Mesendoderm (in vitro differentiated cells): Measurements from ENCODE around the gene GNGT2.

Experiments
- DNase-seq: peaks from one replicate; pipeline ENCODE4 v3.0.0; 2013
- H2AK5ac ChIP-seq: 2 replicates; pipeline ENCODE4 v1.6.1; 2013; ENCODE audit warnings: low read length, inconsistent platforms
- H2BK120ac ChIP-seq: 2 replicates; pipeline ENCODE4 v1.6.1; 2013; ENCODE audit warnings: low read depth, mild to moderate bottlenecking, low read length, moderate library complexity, mixed read lengths
- H2BK15ac ChIP-seq: replicated peaks from 2 replicates; pipeline ENCODE4 v1.6.1; 2013; ENCODE audit warnings: low read depth, mild to moderate bottlenecking, moderate library complexity
- H2BK5ac ChIP-seq: 2 replicates; pipeline ENCODE4 v1.6.1; 2013; ENCODE audit warnings: low read length, inconsistent platforms
- H3K18ac ChIP-seq: 2 replicates; pipeline ENCODE4 v1.6.1; 2013; ENCODE audit warnings: mild to moderate bottlenecking, low read length, mixed read lengths
- H3K23ac ChIP-seq: one replicate; pipeline ENCODE4 v1.6.1; 2013; ENCODE audit warnings: low read length
- H3K27ac ChIP-seq: 2 replicates; pipeline ENCODE4 v1.5.1; 2013; ENCODE audit warnings: low read depth, mild to moderate bottlenecking, inconsistent platforms, low read length, moderate library complexity
- H3K27me3 ChIP-seq: 2 replicates; pipeline ENCODE4 v1.6.1; 2013; ENCODE audit warnings: low read length, control low read depth, mild to moderate bottlenecking, inconsistent platforms; ENCODE audit not compliant: insufficient read depth, poor library complexity
- H3K36me3 ChIP-seq: 2 replicates; pipeline ENCODE4 v1.6.1; 2013; ENCODE audit warnings: low read length, inconsistent platforms; ENCODE audit not compliant: control insufficient read depth, insufficient read depth
- H3K4ac ChIP-seq: one replicate; pipeline ENCODE4 v1.6.1; 2013; ENCODE audit warnings: low read depth, mild to moderate bottlenecking, low read length, moderate library complexity
- H3K4me1 ChIP-seq: 2 replicates; pipeline ENCODE4 v1.6.1; 2013; ENCODE audit warnings: low read depth, low read length, inconsistent platforms; ENCODE audit not compliant: control insufficient read depth
- H3K4me2 ChIP-seq: 2 replicates; pipeline ENCODE4 v1.6.1; 2013; ENCODE audit warnings: low read length
- H3K4me3 ChIP-seq: 2 replicates; pipeline ENCODE4 v1.5.1; 2013; ENCODE audit warnings: mild to moderate bottlenecking, low read length
- H3K56ac ChIP-seq: one replicate; pipeline ENCODE4 v1.6.1; 2013; ENCODE audit warnings: low read length
- H3K79me1 ChIP-seq: 2 replicates; pipeline ENCODE4 v1.6.1; 2013; ENCODE audit warnings: low read length, inconsistent platforms
- H3K79me2 ChIP-seq: 2 replicates; pipeline ENCODE4 v1.6.1; 2013; ENCODE audit warnings: mild to moderate bottlenecking, low read length; ENCODE audit not compliant: control insufficient read depth, insufficient read depth
- H3K9ac ChIP-seq: 2 replicates; pipeline ENCODE4 v1.6.1; 2013; ENCODE audit warnings: low read length, inconsistent platforms
- H4K5ac ChIP-seq: one replicate; pipeline ENCODE4 v1.6.1; 2013; ENCODE audit warnings: low read length
- H4K8ac ChIP-seq: one replicate; pipeline ENCODE4 v1.6.1; 2013; ENCODE audit warnings: low read depth, mild to moderate bottlenecking, control low read depth, low read length, moderate library complexity
- WGBS: extraction: QIAGEN DNeasy Blood & Tissue Kit; methylation state at CpG from one replicate; pipeline ENCODE4 v1.1.7; 2013; ENCODE audit warnings: low lambda C conversion rate, missing lambda C conversion rate; ENCODE audit not compliant: insufficient coverage; ENCODE audit errors: extremely low coverage; 5-methylcytosine and 5-hydroxymethylcytosine counted together

The GNGT2 gene

GRCh38 chr17:49195751-49196150 lies 14.6 kb downstream of the GNGT2 start:
- H3K4ac ChIP-seq: no peak overlapping the region
- no peaks in the 10 kb centered on the region for H3K79me2 ChIP-seq
- H3K4me1 ChIP-seq: no peaks in the 10 kb centered on the region
- H4K8ac ChIP-seq: no peak overlapping the region
- H3K4me3 ChIP-seq: no peak overlapping the region
- no peaks in the 10 kb centered on the region for H3K79me1 ChIP-seq
- no peak overlapping the region for H2BK15ac ChIP-seq
- no peak overlapping the region for H3K9ac ChIP-seq
- H3K4me2 ChIP-seq: no peak overlapping the region
- H3K56ac ChIP-seq: no peak overlapping the region
- no peak overlapping the region for H4K5ac ChIP-seq
- H2BK5ac ChIP-seq: no peak overlapping the region
- no peak for DNase-seq
- H2AK5ac ChIP-seq: no peak overlapping the region
- H3K27me3 ChIP-seq: no peaks in the 10 kb centered on the region
- no peak overlapping the region for H3K23ac ChIP-seq
- no peak overlapping the region for H3K27ac ChIP-seq
- no CpG with 5 or more reads among the region's 4 CpGs for WGBS
- no peaks in the 10 kb centered on the region for H3K36me3 ChIP-seq
- H3K18ac ChIP-seq: no peak overlapping the region
- H2BK120ac ChIP-seq: no peak overlapping the region

DNA sequence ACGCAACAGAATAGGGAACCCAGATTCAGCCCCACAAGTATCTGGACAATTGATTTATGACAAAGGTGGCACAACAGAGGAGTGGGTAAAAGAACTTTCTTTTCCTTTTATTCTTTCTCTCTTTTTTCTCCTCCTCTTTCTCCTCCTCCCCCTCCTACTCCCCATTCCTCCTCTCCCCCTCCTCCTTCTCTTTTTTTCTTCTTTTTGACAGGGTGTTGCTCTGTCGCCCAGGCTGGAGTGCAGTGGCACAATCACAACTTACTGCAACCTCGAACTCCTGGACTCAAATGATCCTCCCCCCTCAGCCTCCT lies 16.1 kb downstream of the GNGT2 start:
- no CpG with 5 or more reads among the region's 3 CpGs for WGBS

GRCh38 chr17:49193513-49194296 lies 16.7 kb downstream of the GNGT2 start:
- H2BK5ac ChIP-seq: no peak overlapping the region

More for the DNA sequence above, 16.1 kb downstream of the GNGT2 start:
- H3K27me3 ChIP-seq: no peaks in the 10 kb centered on the region
- H3K9ac ChIP-seq: no peak overlapping the region
- DNase-seq: no peak
- H3K4ac ChIP-seq: no peak overlapping the region
- H3K4me1 ChIP-seq: no peaks in the 10 kb centered on the region
- no peaks in the 10 kb centered on the region for H3K79me2 ChIP-seq
- no peak overlapping the region for H2AK5ac ChIP-seq
- H3K27ac ChIP-seq: no peak overlapping the region
- H4K5ac ChIP-seq: no peak overlapping the region
- H3K4me2 ChIP-seq: no peak overlapping the region
- H2BK15ac ChIP-seq: no peak overlapping the region
- H2BK120ac ChIP-seq: no peak overlapping the region
- H3K79me1 ChIP-seq: no peaks in the 10 kb centered on the region
- no peak overlapping the region for H3K56ac ChIP-seq
- H3K23ac ChIP-seq: no peak overlapping the region
- no peak overlapping the region for H2BK5ac ChIP-seq
- H3K18ac ChIP-seq: no peak overlapping the region
- no peak overlapping the region for H3K4me3 ChIP-seq
- no peaks in the 10 kb centered on the region for H3K36me3 ChIP-seq
- no peak overlapping the region for H4K8ac ChIP-seq

GRCh38 chr17:49191917-49192741 lies 18.2 kb downstream of the GNGT2 start:
- H3K4me3 ChIP-seq: peak overlapping the region; percentile 93
- no peak overlapping the region for H3K4ac ChIP-seq
- no peaks in the 10 kb centered on the region for H3K36me3 ChIP-seq
- no peaks in the 10 kb centered on the region for H3K27me3 ChIP-seq
- H3K79me1 ChIP-seq: no peaks in the 10 kb centered on the region
- no peaks in the 10 kb centered on the region for H3K4me1 ChIP-seq
- no peaks in the 10 kb centered on the region for H3K79me2 ChIP-seq
- no peak overlapping the region for H4K5ac ChIP-seq
- H2BK5ac ChIP-seq: peak overlapping the region; percentile 81
- peak overlapping the region; percentile 90 for H3K27ac ChIP-seq
- peak overlapping the region; percentile 98 for H3K56ac ChIP-seq
- peak overlapping the region; percentile 53 for H3K4me2 ChIP-seq
- H2BK15ac ChIP-seq: peak overlapping the region; percentile 77
- no peak overlapping the region for H2AK5ac ChIP-seq
- H3K23ac ChIP-seq: no peak overlapping the region
- peak overlapping the region; percentile 98 for H3K18ac ChIP-seq
- DNase-seq: peak; percentile 94
- H2BK120ac ChIP-seq: peak overlapping the region; percentile 52
- WGBS: no CpG with 5 or more reads among the region's 53 CpGs
- H3K9ac ChIP-seq: peak overlapping the region; percentile 93
- no peak overlapping the region for H4K8ac ChIP-seq

More at GRCh38 chr17:49193513-49194296, 16.7 kb downstream of the GNGT2 start:
- DNase-seq: peak; percentile 76
- H3K79me2 ChIP-seq: no peaks in the 10 kb centered on the region
- H3K9ac ChIP-seq: peak overlapping the region; percentile 72
- no peak overlapping the region for H2AK5ac ChIP-seq
- no CpG with 5 or more reads among the region's 21 CpGs for WGBS
- no peaks in the 10 kb centered on the region for H3K27me3 ChIP-seq
- peak overlapping the region; percentile 97 for H3K4me2 ChIP-seq
- H3K36me3 ChIP-seq: no peaks in the 10 kb centered on the region
- H3K56ac ChIP-seq: peak overlapping the region; percentile 92
- no peak overlapping the region for H4K5ac ChIP-seq
- no peak overlapping the region for H3K23ac ChIP-seq
- H3K4me1 ChIP-seq: no peaks in the 10 kb centered on the region
- no peak overlapping the region for H2BK120ac ChIP-seq
- peak overlapping the region; percentile 61 for H3K4me3 ChIP-seq
- no peaks in the 10 kb centered on the region for H3K79me1 ChIP-seq
- no peak overlapping the region for H3K27ac ChIP-seq
- no peak overlapping the region for H3K4ac ChIP-seq
- H4K8ac ChIP-seq: no peak overlapping the region
- no peak overlapping the region for H2BK15ac ChIP-seq
- no peak overlapping the region for H3K18ac ChIP-seq

- Histone ChIP-seq H3K18ac (peak overlapping the region; percentile 98), H2BK15ac (no peak overlapping the region), H3K56ac (peak overlapping the region; percentile 98), H3K27ac (peak overlapping the region; percentile 90), H3K4me1 (no peaks in the 10 kb centered on the region), H3K27me3 (no peaks in the 10 kb centered on the region), H4K8ac (no peak overlapping the region), H2AK5ac (no peak overlapping the region), H2BK5ac (peak overlapping the region; percentile 12), H3K36me3 (no peaks in the 10 kb centered on the region), H3K79me1 (no peaks in the 10 kb centered on the region), H4K5ac (no peak overlapping the region), H3K23ac (no peak overlapping the region), H3K79me2 (no peaks in the 10 kb centered on the region), H3K4ac (no peak overlapping the region), H3K4me3 (peak overlapping the region; percentile 93), H3K4me2 (peak overlapping the region; percentile 51), H2BK120ac (no peak overlapping the region), H3K9ac (peak overlapping the region; percentile 93)
- no CpG with 5 or more reads among the region's 8 CpGs for WGBS
- no peak for DNase-seq
Observed at GRCh38 chr17:49191409-49191916, 18.9 kb downstream of the GNGT2 start.
